SK-N-SH (cell line): ENCODE data around the gene NPDC1. TPM values are rescaled to one million over a fixed set of nuclear protein-coding genes. Genes with fewer than 3 reads are reported as not detected.
A peak's percentile ranks its signal among the peaks of the same experiment; 100 is the strongest.

ENCODE experiments used
- CTCF ChIA-PET: fragments of 300-600, 350-600 bp; formaldehyde crosslinking; extraction: SDS; loops from one replicate; lab custom pipeline; 2021; lab: Yijun Ruan, JAX
- POLR2A ChIA-PET: fragments of 350-600 bp; sonication (Branson Sonifier 250); formaldehyde crosslinking; extraction: SDS; loops from one replicate; lab custom pipeline; 2020; ENCODE audit warnings: antibody characterized with exemption, inconsistent platforms; lab: Yijun Ruan, JAX
- DNase-seq: peaks from one replicate; pipeline ENCODE4 v3.0.0; 2012
- H2AFZ ChIP-seq: fragments of 200-600 bp; sonication (generic); 2 replicates; pipeline ENCODE4 v1.8.1; 2016; ENCODE audit warnings: antibody characterized with exemption, mild to moderate bottlenecking, low read depth
- H3F3A ChIP-seq: fragments of 200-600 bp; sonication (generic); replicated peaks from 2 replicates; pipeline ENCODE3; 2016; ENCODE audit warnings: antibody characterized with exemption, mild to moderate bottlenecking; ENCODE audit not compliant: insufficient read depth
- H3K27ac ChIP-seq, 2 experiments: fragments of 200-500 bp in 1 of 2; fragments of 200-600 bp in 1 of 2; sonication (Bioruptor generic) in 1 of 2; sonication (generic), shearing (Covaris generic) in 1 of 2; 2 replicates each; pipeline versions ENCODE4 v1.5.1 to v1.6.1; 2014 to 2016; ENCODE audit warnings: low read depth in 2 of 2, inconsistent platforms in 1 of 2, low read length in 1 of 2, mild to moderate bottlenecking in 1 of 2, mixed read lengths in 1 of 2
- H3K27me3 ChIP-seq: fragments of 200-600 bp; sonication (generic), shearing (Covaris generic); 2 replicates; pipeline ENCODE4 v1.6.1; 2016; ENCODE audit warnings: mixed run types; ENCODE audit not compliant: insufficient read depth
- H3K36me3 ChIP-seq, 2 experiments: fragments of 200-500 bp in 1 of 2; fragments of 200-600 bp in 1 of 2; sonication (Bioruptor generic) in 1 of 2; sonication (generic) in 1 of 2; replicated peaks in 1 of 2; 2 replicates each; pipeline versions ENCODE3 to v1.5.1; 2014 to 2016; ENCODE audit warnings: low read length in 1 of 2, mild to moderate bottlenecking in 1 of 2; ENCODE audit not compliant: insufficient read depth in 2 of 2, control insufficient read depth in 1 of 2
- H3K4me1 ChIP-seq, 2 experiments: fragments of 200-500 bp in 1 of 2; fragments of 200-600 bp in 1 of 2; sonication (Bioruptor generic) in 1 of 2; sonication (generic), shearing (Covaris generic) in 1 of 2; 2 replicates each; pipeline versions ENCODE4 v1.5.1 to v1.6.1; 2014 to 2016; ENCODE audit warnings: low read depth in 1 of 2, low read length in 1 of 2, mixed run types in 1 of 2; ENCODE audit not compliant: insufficient read depth in 2 of 2, control insufficient read depth in 1 of 2
- H3K4me2 ChIP-seq: fragments of 200-600 bp; sonication (generic), shearing (Covaris generic); 2 replicates; pipeline ENCODE4 v1.6.1; 2017; ENCODE audit warnings: mixed run types
- H3K4me3 ChIP-seq, 2 experiments: fragments of 200-500 bp in 1 of 2; fragments of 200-600 bp in 1 of 2; sonication (Bioruptor generic) in 1 of 2; sonication (generic), shearing (Covaris generic) in 1 of 2; 2 replicates each; pipeline versions ENCODE4 v1.5.1 to v1.8.1; 2014 to 2016; ENCODE audit warnings: low read depth in 2 of 2, inconsistent platforms in 1 of 2, low read length in 1 of 2, mild to moderate bottlenecking in 1 of 2, mixed read lengths in 1 of 2, moderate library complexity in 1 of 2
- H3K79me2 ChIP-seq: fragments of 200-600 bp; sonication (generic); 2 replicates; pipeline ENCODE4 v1.8.1; 2017; ENCODE audit warnings: mild to moderate bottlenecking; ENCODE audit not compliant: insufficient read depth
- H3K9ac ChIP-seq: fragments of 200-600 bp; sonication (generic); 2 replicates; pipeline ENCODE4 v1.6.1; 2017; ENCODE audit warnings: mixed run types
- H3K9me2 ChIP-seq: fragments of 200-600 bp; sonication (generic); 2 replicates; pipeline ENCODE4 v1.6.1; 2017; ENCODE audit warnings: mixed run types
- H3K9me3 ChIP-seq: fragments of 200-600 bp; sonication (generic); 2 replicates; pipeline ENCODE4 v1.6.1; 2017; ENCODE audit warnings: mixed run types, mild to moderate bottlenecking, moderate library complexity
- H4K20me1 ChIP-seq: fragments of 200-600 bp; sonication (generic); 2 replicates; pipeline ENCODE4 v1.6.1; 2017; ENCODE audit warnings: mild to moderate bottlenecking, mixed run types; ENCODE audit not compliant: insufficient read depth
- CHD2 ChIP-seq: fragments of 150-350 bp; IDR thresholded peaks from 2 replicates; pipeline ENCODE4 v1.6.1; 2018; ENCODE audit warnings: low read length; ENCODE audit not compliant: partially characterized antibody
- ELF1 ChIP-seq: IDR thresholded peaks from 2 replicates; pipeline ENCODE4 v1.4.0; 2012
- EZH2phosphoT487 ChIP-seq: fragments of 200-600 bp; sonication (generic); IDR thresholded peaks from 2 replicates; pipeline ENCODE4 v1.6.1; 2017; ENCODE audit warnings: low read depth, mixed run types, mild to moderate bottlenecking, antibody characterized with exemption, moderate library complexity, borderline replicate concordance
- FOSL2 ChIP-seq: IDR thresholded peaks from 2 replicates; pipeline ENCODE4 v1.4.0; 2012; ENCODE audit warnings: low read depth, mild to moderate bottlenecking, moderate library complexity, borderline replicate concordance
- GABPA ChIP-seq: IDR thresholded peaks from 2 replicates; pipeline ENCODE4 v1.4.0; 2012; ENCODE audit warnings: low read depth, mild to moderate bottlenecking
- MXI1 ChIP-seq: IDR thresholded peaks from 2 replicates; pipeline ENCODE4 v1.6.1; 2012; ENCODE audit warnings: mild to moderate bottlenecking, low read depth, low read length, improper control_type of control experiment
- NFIC ChIP-seq: IDR thresholded peaks from 2 replicates; pipeline ENCODE4 v1.4.0; 2012; ENCODE audit warnings: borderline replicate concordance
- NRF1 ChIP-seq: IDR thresholded peaks from 2 replicates; pipeline ENCODE4 v1.6.1; 2012; ENCODE audit warnings: low read depth, mild to moderate bottlenecking, low read length
- POLR2AphosphoS5 ChIP-seq: IDR thresholded peaks from 2 replicates; pipeline ENCODE4 v1.6.1; 2012; ENCODE audit warnings: low read depth, low read length
- RAD21 ChIP-seq: IDR thresholded peaks from 2 replicates; pipeline ENCODE4 v1.6.1; 2012; ENCODE audit warnings: mild to moderate bottlenecking, low read length
- RFX5 ChIP-seq: IDR thresholded peaks from 2 replicates; pipeline ENCODE4 v1.6.1; 2012; ENCODE audit warnings: mild to moderate bottlenecking, improper control_type of control experiment, low read length
- RXRA ChIP-seq: IDR thresholded peaks from 2 replicates; pipeline ENCODE4 v1.4.0; 2012; ENCODE audit warnings: low read depth, mild to moderate bottlenecking, borderline replicate concordance
- TAF1 ChIP-seq: IDR thresholded peaks from 2 replicates; pipeline ENCODE4 v1.6.1; 2012; ENCODE audit warnings: low read depth, mild to moderate bottlenecking, low read length, moderate library complexity, borderline replicate concordance
- YY1 ChIP-seq: IDR thresholded peaks from 2 replicates; pipeline ENCODE4 v1.4.0; 2012; ENCODE audit warnings: low read depth, mild to moderate bottlenecking
- WGBS: methylation state at CpG from one replicate; pipeline ENCODE4 v1.1.6; 2017; ENCODE audit warnings: low lambda C conversion rate; 5-methylcytosine and 5-hydroxymethylcytosine counted together
- polyA plus RNA-seq, 3 experiments: library from polyadenylated mRNA; depleted of rRNA; stranded (reverse); fragments of >200 nt; gene quantifications; 2 replicates each; pipeline ENCODE4 v1.2.3, GENCODE V29; 2012
- TF ChIP-seq, protein P1 (sequence below): IDR thresholded peaks from 2 replicates; pipeline ENCODE4 v1.4.0; 2012; ENCODE audit warnings: low read depth
- TF ChIP-seq, protein P2 (sequence below): IDR thresholded peaks from 2 replicates; pipeline ENCODE4 v1.4.0; 2012; ENCODE audit warnings: low read depth, borderline replicate concordance

NPDC1 gene
- polyA plus RNA-seq, 1 of the 3 experiments (the other 2 are of a cell fraction), result 48.1 TPM

DNA sequence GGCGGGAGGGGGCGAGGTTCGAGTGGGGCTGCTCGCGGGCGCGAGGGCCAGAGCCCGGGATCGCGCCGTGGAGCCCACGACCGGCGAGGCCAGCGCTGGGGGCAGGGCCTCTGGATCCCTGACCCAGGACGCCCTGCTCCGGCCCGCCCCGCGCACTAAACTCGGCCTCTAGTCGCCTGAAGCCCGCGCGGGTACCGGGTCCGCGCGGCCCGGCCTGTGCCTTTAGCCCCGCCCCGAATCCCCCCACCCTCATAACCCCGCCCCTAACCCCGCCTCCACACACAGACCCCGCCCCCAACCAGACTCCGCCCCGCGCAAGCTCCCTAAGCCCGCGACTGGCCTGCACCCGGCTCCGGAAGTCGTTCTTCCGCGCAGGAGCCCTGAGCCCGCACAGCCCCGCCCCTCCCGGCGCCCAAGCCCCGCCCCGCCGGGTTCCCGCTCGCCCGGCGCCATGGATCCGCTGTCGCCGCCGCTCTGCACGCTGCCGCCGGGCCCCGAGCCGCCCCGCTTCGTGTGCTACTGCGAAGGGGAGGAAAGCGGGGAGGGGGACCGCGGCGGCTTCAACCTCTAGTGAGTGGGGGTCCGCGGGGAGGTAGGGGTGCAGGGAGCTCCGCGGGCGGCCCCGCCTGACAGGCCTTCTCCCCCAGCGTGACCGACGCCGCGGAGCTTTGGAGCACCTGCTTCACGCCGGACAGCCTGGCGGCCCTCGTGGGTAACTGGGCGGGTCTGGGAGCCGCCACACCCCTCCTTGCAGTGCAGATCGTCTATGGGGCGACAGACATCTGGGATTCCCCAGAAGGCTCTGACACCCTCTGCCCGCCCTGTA, 53.8 kb downstream of the NPDC1 start, which contains the start of gene PAXX:
PAXX (plus strand) TSS at position 430 of the 826 bp plus-strand sequence; CDS start at position 452, 22 bp downstream.
- H3K79me2 ChIP-seq, result peaks cover 18% of the 10 kb centered on the region; the same call in 1 of the 2 replicates
- POLR2A ChIA-PET, result interaction anchor here (0.6 to 1.8 kb wide), 3 partner anchors 22 to 48 kb away, joined by 3 to 7 read pairs (median 4); partner anchors contain the start of gene FBXW5

DNA sequence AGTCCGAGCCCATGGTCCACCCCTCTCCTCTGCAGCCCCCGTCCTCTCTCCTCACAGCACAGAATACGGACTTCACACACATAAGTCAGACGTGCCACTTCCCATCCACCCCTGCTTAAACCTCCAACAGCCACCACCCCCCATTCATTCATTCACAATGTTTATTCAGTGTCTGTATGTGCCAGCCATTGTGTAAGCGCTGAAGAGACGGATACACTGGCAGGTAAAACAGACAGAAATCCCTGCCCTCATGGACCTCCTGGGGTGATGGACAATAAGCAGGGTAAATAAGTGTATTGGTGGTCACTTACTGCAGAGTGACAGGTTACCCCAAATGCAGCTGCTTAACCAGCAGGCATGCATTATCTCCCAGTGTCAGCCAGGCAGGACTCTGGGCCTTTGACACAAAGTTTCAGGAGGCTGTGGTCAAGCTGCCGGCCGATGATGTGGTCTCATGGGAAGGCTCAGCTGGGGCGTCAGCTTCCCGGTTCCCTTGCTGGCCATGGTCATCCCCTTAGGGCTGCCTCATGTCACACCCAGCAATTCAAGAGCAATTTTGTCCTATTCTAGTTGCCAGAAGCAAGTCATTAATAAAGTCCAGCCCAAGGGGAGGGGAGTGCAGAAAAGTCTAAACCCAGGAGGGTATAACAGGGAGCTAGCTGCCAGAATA, 55.6 kb downstream of the NPDC1 start:
- no peak overlapping the region for H3K4me2 ChIP-seq
- H3F3A ChIP-seq, result no peaks in the 10 kb centered on the region
- H3K79me2 ChIP-seq, result peaks cover 18% of the 10 kb centered on the region; the same call in 1 of the 2 replicates
- H3K9ac ChIP-seq, result no peak overlapping the region
- peaks cover 0 to 11% of the 10 kb centered on the region in 2 experiments; a peak in 1 of 4 replicates for H3K4me1 ChIP-seq
- H3K9me2 ChIP-seq, result no peaks in the 10 kb centered on the region
- H3K9me3 ChIP-seq, result no peaks in the 10 kb centered on the region
- H2AFZ ChIP-seq, result no peak overlapping the region
- DNase-seq, result no peak
- 86% methylated on average over 8 of the region's 10 CpGs for whole genome bisulfite sequencing
- no peaks in the 10 kb centered on the region for H3K27me3 ChIP-seq
- H3K36me3 ChIP-seq, result peaks cover 0 to 7% of the 10 kb centered on the region in 2 experiments
- no peak overlapping the region for H3K4me3 ChIP-seq
- TF ChIP-seq FOSL2 (no peak), EZH2phosphoT487 (no peak), GABPA (no peak), CHD2 (no peak), RFX5 (no peak), NFIC (no peak), RAD21 (no peak)
- TF ChIP-seq, all 33 proteins: peak for 0
- POLR2A ChIA-PET, result no interaction called here
- Histone ChIP-seq H4K20me1 (0 out of 2 replicates have a peak, but pooled peaks cover 3% of the 10 kb centered on the region), H3K27ac (no peak overlapping the region)
- CTCF ChIA-PET, result interaction anchor here (0.8 to 6.8 kb wide), 5 partner anchors 9 to 77 kb away, joined by 3 to 68 read pairs (median 3); partner anchors contain the start of genes ABCA2 and FUT7

More for the DNA sequence above, 53.8 kb downstream of the NPDC1 start, which contains the start of gene PAXX:
- Histone ChIP-seq H3K4me3 (peak within 1 kb of the TSS; percentile 80 to 85), H4K20me1 (0 out of 2 replicates have a peak, but pooled peaks cover 3% of the 10 kb centered on the region), H3K4me1 (peaks cover 9 to 24% of the 10 kb centered on the region in 2 experiments; a peak in 3 of 4 replicates), H3K9me2 (no peaks in the 10 kb centered on the region)
- TF ChIP-seq POLR2AphosphoS5, result 0 out of 2 replicates have a peak, but pooled peaks have one; percentile 39
- peak; percentile 56; the same call in 1 of the 2 replicates for TF ChIP-seq YY1
- peak; percentile 69 for TF ChIP-seq NRF1
- no peak for TF ChIP-seq RXRA
- TF ChIP-seq MXI1, result peak; percentile 91
- no peak for TF ChIP-seq FOSL2
- TF ChIP-seq ELF1, result peak; percentile 49; the same call in 1 of the 2 replicates
- TF ChIP-seq, protein P1, sequence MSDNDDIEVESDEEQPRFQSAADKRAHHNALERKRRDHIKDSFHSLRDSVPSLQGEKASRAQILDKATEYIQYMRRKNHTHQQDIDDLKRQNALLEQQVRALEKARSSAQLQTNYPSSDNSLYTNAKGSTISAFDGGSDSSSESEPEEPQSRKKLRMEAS, result peak; percentile 45
- TF ChIP-seq GABPA, result peak; percentile 47; the same call in 1 of the 2 replicates
- TF ChIP-seq, protein P2, sequence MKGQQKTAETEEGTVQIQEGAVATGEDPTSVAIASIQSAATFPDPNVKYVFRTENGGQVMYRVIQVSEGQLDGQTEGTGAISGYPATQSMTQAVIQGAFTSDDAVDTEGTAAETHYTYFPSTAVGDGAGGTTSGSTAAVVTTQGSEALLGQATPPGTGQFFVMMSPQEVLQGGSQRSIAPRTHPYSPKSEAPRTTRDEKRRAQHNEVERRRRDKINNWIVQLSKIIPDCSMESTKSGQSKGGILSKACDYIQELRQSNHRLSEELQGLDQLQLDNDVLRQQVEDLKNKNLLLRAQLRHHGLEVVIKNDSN, result no peak
- no peak; the same call in 1 of the 2 replicates for TF ChIP-seq TAF1
- TF ChIP-seq, all 33 proteins: peak for 7
- peak within 1 kb of the TSS; percentile 75 for H3K9ac ChIP-seq
- H2AFZ ChIP-seq, result peak within 1 kb of the TSS; percentile 89
- H3F3A ChIP-seq, result no peaks in the 10 kb centered on the region
- peak within 1 kb of the TSS in 1 of 2 experiments; percentile 56; a peak in 2 of 4 replicates for H3K27ac ChIP-seq
- CTCF ChIA-PET, result interaction anchor here (0.6 to 6.8 kb wide), 10 partner anchors 10 to 74 kb away, joined by 3 to 68 read pairs (median 4); partner anchors contain the start of genes ABCA2, C8G, FBXW5 and FUT7
- peaks cover 0 to 7% of the 10 kb centered on the region in 2 experiments for H3K36me3 ChIP-seq
- DNase-seq, result peak; percentile 100
- WGBS, result 6% methylated on average over 25 of the region's 92 CpGs
- H3K9me3 ChIP-seq, result no peaks in the 10 kb centered on the region
- no peaks in the 10 kb centered on the region for H3K27me3 ChIP-seq
- peak within 1 kb of the TSS; percentile 95 for H3K4me2 ChIP-seq
